ENCODE results near the gene CCDC9B. TPM values are rescaled to one million over a fixed set of nuclear protein-coding genes. Genes with fewer than 3 reads are reported as not detected.

The CCDC9B gene
- polyA plus RNA-seq, 4 donors, result 2.2 to 7.4 (median 4.6) TPM

DNA sequence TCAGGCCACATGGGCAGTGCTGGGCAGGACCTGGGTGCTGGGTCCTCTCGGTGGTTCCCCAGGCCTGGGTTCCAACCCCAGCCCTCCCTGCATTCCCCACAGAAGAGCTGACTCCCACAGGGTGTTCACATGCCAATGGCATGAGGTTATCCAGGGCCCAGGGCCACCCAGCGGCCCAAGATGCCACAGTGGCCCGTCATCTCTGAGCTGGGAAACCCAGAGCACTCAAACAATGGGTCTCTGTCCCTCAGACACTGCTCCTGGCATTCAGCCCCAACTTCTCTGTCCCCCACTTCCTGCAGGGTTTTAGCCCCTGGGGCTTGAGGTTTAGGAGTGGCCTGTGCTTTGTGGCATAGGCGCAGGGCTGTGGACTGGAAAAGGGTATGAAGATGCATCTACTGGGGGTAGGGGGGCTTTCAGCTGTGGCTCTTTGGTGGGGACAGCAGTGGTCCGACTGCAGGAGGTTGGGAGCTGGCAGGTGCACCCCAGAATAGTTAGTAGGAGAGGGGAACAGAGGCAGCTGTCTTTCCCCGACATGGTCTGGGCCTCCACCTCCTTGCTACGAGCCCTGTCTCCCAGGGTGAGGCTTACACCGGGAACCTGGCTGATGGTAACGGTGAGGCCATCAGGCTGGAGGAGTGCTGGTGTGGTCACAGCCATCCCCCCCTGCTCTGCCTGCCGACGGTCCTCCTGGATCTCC is 1.7 kb downstream of the CCDC9B start:
- Histone ChIP-seq H3K27me3 (ENCODE audit: control insufficient read depth in 3 of 3, insufficient read depth in 3 of 3, low read length in 3 of 3) (no peaks in the 10 kb centered on the region), H3K4me3 (ENCODE audit: low read depth in 1 of 3, low read length in 3 of 3) (no peak overlapping the region), H3K36me3 (ENCODE audit: control insufficient read depth in 3 of 3, insufficient read depth in 2 of 3, low read depth in 1 of 3, low read length in 3 of 3) (peaks cover 0 to 11% (median 0%) of the 10 kb centered on the region in 3 donors), H3K4me1 (ENCODE audit: control insufficient read depth in 3 of 3, insufficient read depth in 2 of 3, low read depth in 1 of 3, low read length in 2 of 3) (peaks cover 0 to 91% (median 11%) of the 10 kb centered on the region in 3 donors), H3K27ac (ENCODE audit: low read depth in 1 of 3, low read length in 2 of 3) (peak overlapping the region in 1 of 3 donors; percentile 52), H3K9me3 (ENCODE audit: control insufficient read depth in 2 of 2, insufficient read depth in 1 of 2, low read depth in 1 of 2, low read length in 1 of 2) (no peaks in the 10 kb centered on the region)
- no peak for DNase-seq
- no peak for FAIRE-seq
- WGBS, 3 donors, result 72 to 74% (median 72%) methylated on average over 9 to 11 of the region's 11 CpGs

DNA sequence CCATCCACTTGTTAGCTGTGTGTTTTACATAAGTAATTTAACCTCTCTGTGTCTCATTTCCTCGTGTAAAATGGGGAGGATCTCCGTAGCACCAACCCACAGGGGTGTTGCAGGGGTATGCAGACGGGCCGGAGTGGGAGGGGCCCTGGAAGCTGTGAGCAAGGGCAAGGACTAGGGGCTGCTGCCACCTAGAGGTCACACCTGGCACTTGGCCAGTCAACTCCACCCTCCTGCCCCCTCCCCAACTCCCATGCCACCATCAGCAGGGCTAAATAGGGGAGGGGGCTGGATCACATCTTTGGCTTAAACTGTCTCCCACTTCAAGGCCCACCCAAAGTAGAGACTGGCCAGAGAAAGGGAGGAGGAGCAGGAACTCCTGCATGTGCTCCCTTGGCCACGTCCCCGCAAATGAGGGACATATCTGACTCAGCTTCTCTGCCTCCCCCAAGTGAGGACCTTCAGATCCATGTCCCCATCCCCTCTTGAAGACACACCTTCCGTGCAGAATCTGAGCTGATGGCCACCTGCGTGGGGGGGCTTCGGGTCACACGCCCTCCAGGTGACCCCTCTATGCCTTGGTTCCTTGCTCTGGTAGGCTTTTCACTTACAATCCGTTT is 2.6 kb downstream of the CCDC9B start:
- Histone ChIP-seq H3K27me3 (ENCODE audit: control insufficient read depth in 3 of 3, insufficient read depth in 3 of 3, low read length in 3 of 3) (no peaks in the 10 kb centered on the region), H3K36me3 (ENCODE audit: control insufficient read depth in 3 of 3, insufficient read depth in 2 of 3, low read depth in 1 of 3, low read length in 3 of 3) (peaks cover 0 to 11% (median 0%) of the 10 kb centered on the region in 3 donors), H3K4me3 (ENCODE audit: low read depth in 1 of 3, low read length in 3 of 3) (no peak overlapping the region), H3K4me1 (ENCODE audit: control insufficient read depth in 3 of 3, insufficient read depth in 2 of 3, low read depth in 1 of 3, low read length in 2 of 3) (peaks cover 5 to 88% (median 11%) of the 10 kb centered on the region in 3 donors), H3K9me3 (ENCODE audit: control insufficient read depth in 2 of 2, insufficient read depth in 1 of 2, low read depth in 1 of 2, low read length in 1 of 2) (no peaks in the 10 kb centered on the region), H3K27ac (ENCODE audit: low read depth in 1 of 3, low read length in 2 of 3) (peak overlapping the region in 1 of 3 donors; percentile 47)
- peak; percentile 64 to 81 for DNase-seq
- no peak for FAIRE-seq
- 41 to 45% (median 43%) methylated on average over 11 of the region's 11 CpGs for WGBS, 3 donors

DNA sequence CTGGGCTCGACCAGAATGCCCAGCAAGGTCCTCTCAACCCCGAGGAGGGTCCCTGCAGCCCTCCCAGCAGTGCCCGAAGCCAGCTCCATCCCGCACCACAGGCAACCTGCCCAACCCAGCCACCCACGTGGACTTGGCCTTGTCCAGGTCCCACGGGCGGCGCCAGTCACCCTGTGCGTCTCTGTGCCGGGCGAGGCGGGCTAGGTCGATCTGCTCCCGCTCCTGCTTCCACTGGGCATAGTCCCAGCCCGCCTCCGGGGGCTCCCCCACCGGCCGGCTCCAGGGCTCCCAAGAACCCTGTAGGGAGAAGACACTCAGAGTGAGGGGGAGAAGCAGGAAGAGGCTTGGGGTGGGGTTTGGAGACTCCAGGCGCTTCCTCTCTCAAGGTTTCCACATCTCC is 3.1 kb downstream of the CCDC9B start:
- Histone ChIP-seq H3K4me1 (ENCODE audit: control insufficient read depth in 3 of 3, insufficient read depth in 2 of 3, low read depth in 1 of 3, low read length in 2 of 3) (peaks cover 5 to 82% (median 11%) of the 10 kb centered on the region in 3 donors), H3K27me3 (ENCODE audit: control insufficient read depth in 3 of 3, insufficient read depth in 3 of 3, low read length in 3 of 3) (no peaks in the 10 kb centered on the region), H3K4me3 (ENCODE audit: low read depth in 1 of 3, low read length in 3 of 3) (no peak overlapping the region), H3K36me3 (ENCODE audit: control insufficient read depth in 3 of 3, insufficient read depth in 2 of 3, low read depth in 1 of 3, low read length in 3 of 3) (peaks cover 0 to 11% (median 0%) of the 10 kb centered on the region in 3 donors), H3K9me3 (ENCODE audit: control insufficient read depth in 2 of 2, insufficient read depth in 1 of 2, low read depth in 1 of 2, low read length in 1 of 2) (no peaks in the 10 kb centered on the region), H3K27ac (ENCODE audit: low read depth in 1 of 3, low read length in 2 of 3) (no peak overlapping the region)
- no peak for FAIRE-seq
- no peak for DNase-seq
- WGBS, 3 donors, result 59 to 68% (median 60%) methylated on average over 19 of the region's 19 CpGs

DNA sequence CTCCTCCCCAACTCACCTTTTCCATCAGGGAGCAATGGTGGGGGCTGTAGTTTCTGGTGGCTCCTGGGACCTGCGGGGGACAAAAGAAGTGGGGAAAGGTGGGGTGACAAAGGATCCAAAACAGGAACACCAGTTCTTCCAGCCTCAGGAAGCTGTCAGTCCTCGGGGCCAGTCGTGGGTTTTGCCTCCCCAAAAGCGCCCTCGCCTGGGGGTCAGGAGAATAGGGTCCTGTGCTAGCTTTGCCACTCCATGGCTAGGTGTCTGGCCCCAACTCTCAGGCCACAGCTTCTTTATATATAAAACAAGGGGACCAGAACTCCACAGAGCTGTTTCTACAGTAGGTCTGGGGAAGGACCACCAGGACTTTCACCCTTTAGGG is 4.0 kb downstream of the CCDC9B start:
- Histone ChIP-seq H3K27ac (ENCODE audit: low read depth in 1 of 3, low read length in 2 of 3) (no peak overlapping the region), H3K4me1 (ENCODE audit: control insufficient read depth in 3 of 3, insufficient read depth in 2 of 3, low read depth in 1 of 3, low read length in 2 of 3) (peaks cover 5 to 78% (median 11%) of the 10 kb centered on the region in 3 donors), H3K4me3 (ENCODE audit: low read depth in 1 of 3, low read length in 3 of 3) (no peak overlapping the region), H3K9me3 (ENCODE audit: control insufficient read depth in 2 of 2, insufficient read depth in 1 of 2, low read depth in 1 of 2, low read length in 1 of 2) (no peaks in the 10 kb centered on the region), H3K27me3 (ENCODE audit: control insufficient read depth in 3 of 3, insufficient read depth in 3 of 3, low read length in 3 of 3) (no peaks in the 10 kb centered on the region), H3K36me3 (ENCODE audit: control insufficient read depth in 3 of 3, insufficient read depth in 2 of 3, low read depth in 1 of 3, low read length in 3 of 3) (peaks cover 0 to 11% (median 0%) of the 10 kb centered on the region in 3 donors)
- FAIRE-seq, result no peak
- DNase-seq, result no peak
- WGBS, 3 donors, result 66 to 90% (median 66%) methylated on average over 5 of the region's 5 CpGs

DNA sequence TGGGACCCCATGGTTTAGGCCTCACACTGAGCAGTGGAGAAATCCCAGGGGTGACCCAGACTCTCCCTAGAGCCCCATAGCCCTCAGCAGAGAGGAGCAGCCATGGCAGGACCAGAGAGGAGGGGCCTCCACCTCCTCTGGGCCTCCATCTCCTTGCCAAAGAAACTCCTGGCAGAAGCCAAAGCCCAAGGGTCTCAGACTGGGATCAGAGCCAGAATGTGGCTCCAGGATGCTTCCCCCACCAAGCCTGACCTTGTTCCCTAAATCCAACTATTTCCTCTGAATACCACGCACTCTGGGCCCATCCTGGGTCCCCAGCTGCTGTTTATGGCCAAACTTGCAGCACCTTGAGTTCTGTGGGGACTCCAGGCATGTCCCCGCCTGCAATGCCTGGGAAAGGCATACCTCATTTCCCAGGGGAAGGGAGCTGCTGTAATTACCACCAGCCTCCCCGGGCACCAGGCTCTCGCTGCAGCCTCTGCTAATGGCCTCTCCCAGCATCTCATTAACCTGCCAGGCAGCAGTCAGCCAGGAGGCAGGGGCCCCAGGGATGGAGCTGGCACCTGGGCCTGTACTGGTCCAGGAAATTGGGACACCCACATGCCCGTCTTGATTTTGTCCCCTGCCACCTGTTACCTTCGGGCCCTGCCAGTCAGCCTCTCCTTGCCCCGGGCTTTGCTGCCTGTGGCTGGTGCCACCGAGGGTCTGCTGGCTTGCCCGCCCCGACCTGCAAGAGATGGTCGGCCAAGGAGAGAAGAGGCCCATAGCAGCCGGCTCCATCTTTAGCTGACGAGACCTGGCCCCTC is 4.6 kb downstream of the CCDC9B start:
- 80 to 84% (median 82%) methylated on average over 11 to 13 of the region's 13 CpGs for WGBS, 3 donors
- Histone ChIP-seq H3K27me3 (ENCODE audit: control insufficient read depth in 3 of 3, insufficient read depth in 3 of 3, low read length in 3 of 3) (no peaks in the 10 kb centered on the region), H3K4me1 (ENCODE audit: control insufficient read depth in 3 of 3, insufficient read depth in 2 of 3, low read depth in 1 of 3, low read length in 2 of 3) (peaks cover 5 to 73% (median 11%) of the 10 kb centered on the region in 3 donors), H3K27ac (ENCODE audit: low read depth in 1 of 3, low read length in 2 of 3) (no peak overlapping the region), H3K4me3 (ENCODE audit: low read depth in 1 of 3, low read length in 3 of 3) (no peak overlapping the region), H3K9me3 (ENCODE audit: control insufficient read depth in 2 of 2, insufficient read depth in 1 of 2, low read depth in 1 of 2, low read length in 1 of 2) (no peaks in the 10 kb centered on the region), H3K36me3 (ENCODE audit: control insufficient read depth in 3 of 3, insufficient read depth in 2 of 3, low read depth in 1 of 3, low read length in 3 of 3) (peaks cover 0 to 11% (median 0%) of the 10 kb centered on the region in 3 donors)
- DNase-seq, result no peak
- FAIRE-seq, result no peak

DNA sequence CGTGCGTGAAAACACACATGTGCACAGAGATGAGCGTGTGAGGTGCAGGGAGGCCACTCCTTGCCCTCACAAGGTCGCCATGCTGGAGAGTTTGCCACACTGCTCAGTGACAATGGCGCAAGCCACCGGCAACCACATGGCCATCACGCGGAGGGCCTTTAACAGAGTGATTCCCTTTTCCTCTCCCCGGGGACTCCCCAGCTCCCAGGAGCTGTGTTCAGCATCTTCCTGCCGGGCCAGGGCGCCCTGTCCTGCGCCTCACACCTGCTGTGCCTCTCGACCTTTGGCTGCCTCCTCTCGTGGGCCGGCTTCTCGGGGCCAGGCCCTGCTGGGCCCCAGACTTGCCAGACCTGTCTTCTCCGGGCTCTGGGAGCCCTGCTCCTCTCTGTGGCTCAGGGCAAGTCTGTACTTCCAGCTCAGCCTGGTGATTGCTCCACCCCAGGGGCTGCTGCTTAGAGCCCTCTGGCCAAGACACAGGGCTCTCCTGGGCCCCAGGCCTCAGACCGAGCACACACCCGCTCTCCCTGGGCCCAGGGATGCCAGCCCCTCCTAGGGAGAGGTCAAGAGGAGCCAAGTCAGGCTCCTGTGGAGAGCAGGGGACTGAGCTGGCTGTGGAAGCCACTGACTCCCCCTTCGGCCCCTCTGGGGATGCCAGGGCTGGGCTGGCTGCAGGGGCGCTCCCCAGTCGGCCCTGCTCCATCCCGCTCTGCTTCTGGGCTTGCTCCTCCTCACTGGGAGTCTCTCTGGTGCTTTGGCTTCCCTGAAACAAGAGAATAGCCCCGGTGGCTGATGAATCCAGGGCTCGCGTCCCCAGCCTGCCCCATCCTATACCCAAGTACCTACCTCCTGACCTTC is 5.6 kb downstream of the CCDC9B start:
- Histone ChIP-seq H3K36me3 (ENCODE audit: control insufficient read depth in 3 of 3, insufficient read depth in 2 of 3, low read depth in 1 of 3, low read length in 3 of 3) (peaks cover 0 to 11% (median 0%) of the 10 kb centered on the region in 3 donors), H3K27ac (ENCODE audit: low read depth in 1 of 3, low read length in 2 of 3) (peak overlapping the region in 2 of 3 donors; percentile 45 to 80), H3K4me1 (ENCODE audit: control insufficient read depth in 3 of 3, insufficient read depth in 2 of 3, low read depth in 1 of 3, low read length in 2 of 3) (peaks cover 5 to 64% (median 9%) of the 10 kb centered on the region in 3 donors), H3K4me3 (ENCODE audit: low read depth in 1 of 3, low read length in 3 of 3) (no peak overlapping the region), H3K27me3 (ENCODE audit: control insufficient read depth in 3 of 3, insufficient read depth in 3 of 3, low read length in 3 of 3) (no peaks in the 10 kb centered on the region), H3K9me3 (ENCODE audit: control insufficient read depth in 2 of 2, insufficient read depth in 1 of 2, low read depth in 1 of 2, low read length in 1 of 2) (no peaks in the 10 kb centered on the region)
- DNase-seq (peak; percentile 44 to 80), FAIRE-seq (no peak)
- WGBS, 3 donors, result 64 to 74% (median 65%) methylated on average over 25 to 26 of the region's 26 CpGs

DNA sequence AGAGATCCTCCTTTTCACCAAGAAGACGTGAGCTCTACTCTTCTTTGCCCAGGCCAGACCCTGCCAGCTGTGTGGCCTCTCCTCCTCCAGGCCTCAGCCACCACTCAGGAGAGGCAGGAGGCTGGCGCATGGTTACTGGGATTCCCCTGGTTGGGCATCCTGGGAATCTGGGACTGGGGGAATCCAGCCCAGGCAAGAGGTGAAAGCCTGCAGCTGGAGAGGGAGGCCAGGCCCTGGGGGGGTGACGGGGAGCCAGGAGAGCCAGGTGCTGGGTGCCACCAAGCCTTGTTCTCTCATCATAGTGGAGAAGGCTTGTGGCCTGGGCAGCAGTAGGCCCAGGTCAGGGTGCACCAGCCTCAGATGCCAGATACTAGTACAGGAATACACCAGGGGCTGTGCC is 6.2 kb downstream of the CCDC9B start:
- no peaks in the 10 kb centered on the region for H3K9me3 ChIP-seq (ENCODE audit: control insufficient read depth in 2 of 2, insufficient read depth in 1 of 2, low read depth in 1 of 2, low read length in 1 of 2)
- WGBS, 3 donors, result 76 to 90% (median 83%) methylated on average over 3 of the region's 3 CpGs
- peak overlapping the region in 2 of 3 donors; percentile 45 to 80 for H3K27ac ChIP-seq (ENCODE audit: low read depth in 1 of 3, low read length in 2 of 3)
- no peak overlapping the region for H3K4me3 ChIP-seq (ENCODE audit: low read depth in 1 of 3, low read length in 3 of 3)
- H3K36me3 ChIP-seq (ENCODE audit: control insufficient read depth in 3 of 3, insufficient read depth in 2 of 3, low read depth in 1 of 3, low read length in 3 of 3), result peaks cover 0 to 11% (median 0%) of the 10 kb centered on the region in 3 donors
- H3K4me1 ChIP-seq (ENCODE audit: control insufficient read depth in 3 of 3, insufficient read depth in 2 of 3, low read depth in 1 of 3, low read length in 2 of 3), result peaks cover 3 to 60% (median 5%) of the 10 kb centered on the region in 3 donors
- FAIRE-seq, result no peak
- DNase-seq, result no peak
- no peaks in the 10 kb centered on the region for H3K27me3 ChIP-seq (ENCODE audit: control insufficient read depth in 3 of 3, insufficient read depth in 3 of 3, low read length in 3 of 3)
